ENCODE data around the gene MTHFS.
"Not testable (repeated sequence)": the region's sequence is repeated elsewhere in the genome, so short reads cannot be mapped to it uniquely, and the experiment has no call there.

The MTHFS gene

GRCh38 chr15:79896634-79897379 is at the start of gene MTHFS:
TSS of gene MTHFS (minus strand) at chr15:79897014. CDS start at chr15:79896988, 26 bp downstream.
- peak; percentile 89 to 91 for DNase-seq
- no peak for TF ChIP-seq GATA1 (IDR thresholded peaks at IDR 0.05; ENCODE audit: low read depth, low read length)
- peak; percentile 93 for TF ChIP-seq POLR2A (IDR thresholded peaks at IDR 0.05; ENCODE audit: low read length)

- DNase-seq: no peak
- TF ChIP-seq GATA1 (IDR thresholded peaks at IDR 0.05; ENCODE audit: low read depth, low read length): no peak
- no peak for TF ChIP-seq POLR2A (IDR thresholded peaks at IDR 0.05; ENCODE audit: low read length)
These were observed 47.8 kb upstream of the MTHFS start for GRCh38 chr15:79944622-79945021.

- TF ChIP-seq GATA1 (IDR thresholded peaks at IDR 0.05; ENCODE audit: low read depth, low read length) (no peak), POLR2A (IDR thresholded peaks at IDR 0.05; ENCODE audit: low read length) (no peak)
- no peak for DNase-seq
These were observed 47.0 kb upstream of the MTHFS start for GRCh38 chr15:79943820-79944219.

GRCh38 chr15:79942741-79943481 is 46.1 kb upstream of the MTHFS start:
- DNase-seq: no peak
- TF ChIP-seq GATA1 (IDR thresholded peaks at IDR 0.05; ENCODE audit: low read depth, low read length) (no peak), POLR2A (IDR thresholded peaks at IDR 0.05; ENCODE audit: low read length) (no peak)

GRCh38 chr15:79939399-79939798 is 42.6 kb upstream of the MTHFS start:
- TF ChIP-seq POLR2A (IDR thresholded peaks at IDR 0.05; ENCODE audit: low read length): no peak
- TF ChIP-seq GATA1 (IDR thresholded peaks at IDR 0.05; ENCODE audit: low read depth, low read length): no peak

GRCh38 chr15:79938143-79938542 is 41.3 kb upstream of the MTHFS start:
- no peak for DNase-seq
- no peak for TF ChIP-seq POLR2A (IDR thresholded peaks at IDR 0.05; ENCODE audit: low read length)

More at GRCh38 chr15:79939399-79939798, 42.6 kb upstream of the MTHFS start:
- DNase-seq: no peak

- not testable (repeated sequence) for DNase-seq
These were observed 38.9 kb upstream of the MTHFS start for GRCh38 chr15:79935556-79936201.

GRCh38 chr15:79933231-79933630 is 36.4 kb upstream of the MTHFS start:
- TF ChIP-seq GATA1 (IDR thresholded peaks at IDR 0.05; ENCODE audit: low read depth, low read length) (no peak), POLR2A (IDR thresholded peaks at IDR 0.05; ENCODE audit: low read length) (no peak)
- no peak for DNase-seq

GRCh38 chr15:79932447-79932846 is 35.6 kb upstream of the MTHFS start:
- TF ChIP-seq GATA1 (IDR thresholded peaks at IDR 0.05; ENCODE audit: low read depth, low read length) (no peak), POLR2A (IDR thresholded peaks at IDR 0.05; ENCODE audit: low read length) (no peak)
- DNase-seq: no peak

- no peak for TF ChIP-seq GATA1 (IDR thresholded peaks at IDR 0.05; ENCODE audit: low read depth, low read length)
- no peak for TF ChIP-seq POLR2A (IDR thresholded peaks at IDR 0.05; ENCODE audit: low read length)
- DNase-seq: no peak
These were observed 33.7 kb upstream of the MTHFS start for GRCh38 chr15:79930516-79930915.

- no peak for DNase-seq
- TF ChIP-seq POLR2A (IDR thresholded peaks at IDR 0.05; ENCODE audit: low read length) (no peak), GATA1 (IDR thresholded peaks at IDR 0.05; ENCODE audit: low read depth, low read length) (no peak)
These were observed 32.6 kb upstream of the MTHFS start for GRCh38 chr15:79929412-79929811.

GRCh38 chr15:79926116-79926515 is 29.3 kb upstream of the MTHFS start:
- not testable (repeated sequence) for DNase-seq

- TF ChIP-seq POLR2A (IDR thresholded peaks at IDR 0.05; ENCODE audit: low read length) (no peak), GATA1 (IDR thresholded peaks at IDR 0.05; ENCODE audit: low read depth, low read length) (no peak)
- DNase-seq: no peak
These were observed 27.6 kb upstream of the MTHFS start for GRCh38 chr15:79924379-79924778.

GRCh38 chr15:79923515-79924169 is 26.8 kb upstream of the MTHFS start:
- DNase-seq: peak; percentile 91 to 94
- TF ChIP-seq POLR2A (IDR thresholded peaks at IDR 0.05; ENCODE audit: low read length): peak; percentile 85
- no peak for TF ChIP-seq GATA1 (IDR thresholded peaks at IDR 0.05; ENCODE audit: low read depth, low read length)
